C4-2B (cell line): ENCODE results near the gene L1TD1.

Source experiments
- CTCF ChIP-seq: fragments of 450-650 bp; conservative IDR thresholded peaks from 2 replicates; pipeline ENCODE4 v1.5.1; 2017; ENCODE audit warnings: mild to moderate bottlenecking
- ZFX ChIP-seq: fragments of 450-650 bp; IDR thresholded peaks from 2 replicates; pipeline ENCODE4 v1.6.1; 2017

DNA sequence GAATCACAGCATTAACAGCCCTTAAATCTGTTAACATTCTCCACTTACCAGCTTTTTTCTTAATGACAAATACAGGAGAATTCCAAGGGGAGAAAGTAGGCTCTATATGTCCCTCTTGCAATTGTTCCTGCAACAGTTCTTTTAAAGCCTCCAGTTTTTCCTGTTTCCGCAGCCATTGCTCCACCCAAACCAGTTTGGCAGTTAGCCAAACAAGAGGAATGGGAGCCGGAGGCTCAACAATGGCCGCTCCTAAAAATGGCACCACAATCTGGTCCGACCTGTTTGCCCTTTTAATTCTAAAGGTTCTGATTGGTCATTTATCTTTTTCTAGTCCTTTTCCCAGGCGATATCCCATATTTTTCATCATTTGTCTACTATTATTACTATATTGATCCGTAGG, 14.0 kb upstream of the L1TD1 start:
- TF ChIP-seq CTCF (no peak), ZFX (no peak)
